GM10266 (cell line): ENCODE data around the gene NEK9.
"Not testable (repeated sequence)": the region's sequence is repeated elsewhere in the genome, so short reads cannot be mapped to it uniquely, and the experiment has no call there.

Experiments used
- DNase-seq: peaks from one replicate; pipeline ENCODE4 v3.0.0; 2012; ENCODE audit errors: extremely low spot score
- CTCF ChIP-seq: IDR thresholded peaks from 2 replicates; pipeline ENCODE4 v1.5.1; 2012; ENCODE audit warnings: mild to moderate bottlenecking, low read depth; ENCODE audit not compliant: control insufficient read depth, insufficient read depth; ENCODE audit errors: missing control alignments

Gene NEK9

DNA sequence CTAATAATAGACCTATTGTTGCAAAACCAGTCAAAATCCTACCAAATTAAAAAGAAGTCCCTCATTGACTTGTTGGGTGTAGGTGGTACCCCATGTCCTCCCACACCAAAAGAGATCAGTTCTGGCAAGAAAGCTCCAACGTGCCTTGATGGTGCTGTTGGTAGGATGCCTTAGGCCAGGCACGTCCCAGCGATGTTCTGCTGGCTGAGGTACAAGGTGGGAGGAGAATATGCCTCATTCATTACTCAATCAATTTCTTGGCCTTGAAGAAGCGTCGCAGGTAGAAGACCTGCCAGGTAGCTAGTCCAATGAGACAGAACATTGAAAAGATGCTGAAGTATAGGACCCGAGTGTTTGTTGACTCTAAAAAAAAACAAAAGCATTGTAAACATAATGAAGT, 7.8 kb upstream of the NEK9 start:
- DNase-seq, result no peak
- TF ChIP-seq CTCF, result no peak

DNA sequence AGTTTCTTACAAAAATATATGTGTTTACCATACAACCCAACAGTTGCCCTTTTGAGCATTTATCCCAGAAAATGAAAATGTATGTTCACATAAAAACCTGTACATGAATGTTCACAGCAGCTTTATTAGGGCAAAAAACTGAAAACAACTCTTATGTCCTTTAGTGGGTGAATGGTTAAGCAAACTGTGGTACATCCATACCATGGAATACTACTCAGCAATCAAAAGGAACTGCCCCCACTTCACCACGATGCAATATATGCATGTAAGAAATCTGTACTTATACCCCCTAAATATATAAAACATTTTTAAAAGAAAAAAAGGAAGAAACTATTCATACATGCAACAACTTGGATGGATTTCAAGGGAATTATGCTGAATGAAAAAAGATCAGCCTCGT, 6.7 kb upstream of the NEK9 start:
- no peak for TF ChIP-seq CTCF
- DNase-seq, result no peak

DNA sequence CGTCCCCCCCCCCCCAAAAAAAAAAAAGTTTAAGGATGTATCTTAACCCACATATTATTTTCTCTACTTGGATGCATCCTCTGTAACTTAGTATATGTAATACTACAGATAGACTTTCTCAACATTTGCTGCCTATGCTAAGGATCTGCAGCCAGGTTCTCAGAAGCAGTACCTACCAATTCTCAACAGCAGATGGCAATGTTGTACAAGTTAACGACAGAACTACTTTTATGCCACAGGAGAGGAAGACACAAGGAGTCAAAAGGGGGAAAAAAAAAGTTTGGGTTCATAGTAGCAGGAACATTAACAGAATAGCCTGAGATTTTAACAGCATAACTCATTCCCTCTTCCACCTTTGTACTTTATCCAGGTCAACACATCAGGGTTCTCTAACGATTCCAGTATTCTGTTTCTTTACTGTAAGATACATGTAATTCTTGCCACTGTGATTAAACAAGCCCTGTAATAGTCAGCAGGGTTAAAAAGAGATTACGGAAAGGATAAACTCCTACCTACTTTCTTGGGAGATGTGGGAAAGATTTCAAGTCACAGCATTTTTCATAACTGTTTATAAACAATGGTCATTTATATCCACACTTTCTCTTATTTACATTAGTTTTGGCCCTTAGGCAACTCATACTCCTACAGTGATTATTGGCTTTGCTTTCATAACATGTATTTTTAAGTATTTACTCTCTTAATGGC, 5.7 kb upstream of the NEK9 start:
- TF ChIP-seq CTCF, result peak; percentile 75
- DNase-seq, result peak; percentile 47

- DNase-seq, result no peak
- no peak for TF ChIP-seq CTCF
Observed at GRCh38 chr14:75128596-75128990, 1.7 kb upstream of the NEK9 start.

- TF ChIP-seq CTCF, result no peak
- no peak for DNase-seq
Observed at GRCh38 chr14:75127903-75128595, 1.2 kb upstream of the NEK9 start.

- DNase-seq, result not testable (repeated sequence)
Observed at GRCh38 chr14:75127474-75127820, 599 bp upstream of the NEK9 start.

DNA sequence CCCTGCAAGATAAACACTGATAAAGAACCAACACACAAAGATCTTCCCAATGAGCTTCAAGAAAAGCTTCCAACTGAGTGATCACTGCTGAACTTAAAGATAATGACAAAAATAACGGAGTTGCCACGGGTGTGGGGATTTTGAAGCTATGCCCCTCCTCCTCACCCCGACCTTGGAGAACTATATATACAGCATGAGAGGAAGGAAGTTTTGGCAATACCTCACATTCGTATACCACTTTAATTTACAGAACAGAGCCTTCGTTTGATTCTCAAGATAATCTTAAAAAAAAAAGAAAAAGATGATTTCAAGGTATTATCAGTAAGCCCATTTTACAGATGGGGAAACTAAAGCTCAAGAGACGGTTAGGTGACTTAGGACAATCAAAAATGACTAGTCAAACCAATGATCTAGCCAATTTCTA, 715 bp downstream of the NEK9 start:
- peak; percentile 35 for DNase-seq
- TF ChIP-seq CTCF, result no peak
